A549 (cell line): ENCODE results near the gene RIMBP2. TPM values are rescaled to one million over a fixed set of nuclear protein-coding genes. Genes with fewer than 3 reads are reported as not detected.

Source experiments
- ATAC-seq, 2 experiments: fragments of 200-7000 bp in 1 of 2; fragments of >200 bp in 1 of 2; cut with Nextera tagmentation in 1 of 2; cut with Tn5 transposase in 1 of 2; 3 replicates each; pipeline versions ENCODE4 v1.8.0 to v1.9.1; 2018 to 2020; ENCODE audit warnings: mild to moderate bottlenecking in 1 of 2, moderate library complexity in 1 of 2
- CTCF ChIA-PET: fragments of 300-600 bp; sonication (Branson Sonifier 250); formaldehyde crosslinking; extraction: SDS; loops from one replicate; lab custom pipeline; 2021; ENCODE audit warnings: antibody characterized with exemption, inconsistent platforms; lab: Yijun Ruan, JAX
- POLR2A ChIA-PET: fragments of 350-600 bp; formaldehyde crosslinking; extraction: SDS; loops from one replicate; lab custom pipeline; 2021; ENCODE audit warnings: antibody characterized with exemption, inconsistent platforms; lab: Yijun Ruan, JAX
- DNase-seq, 2 experiments: peaks; one replicate each; pipeline versions ENCODE4 v3.0.0 to v3.0.0-alpha.2; 2011 to 2016; ENCODE audit warnings: low read depth in 1 of 2, low spot score in 1 of 2
- FAIRE-seq: peaks from 2 replicates; lab custom pipeline; 2011; peaks lifted over from hg19 to GRCh38; lab: Jason Lieb, UNC
- H3K27ac ChIP-seq, 2 experiments: fragments of >200 bp; sonication (Bioruptor Twin); formaldehyde crosslinking; 3 replicates each; pipeline ENCODE4 v1.5.1; 2016 to 2017
- H3K4me1 ChIP-seq: fragments of >200 bp; sonication (Bioruptor Twin); formaldehyde crosslinking; 3 replicates; pipeline ENCODE4 v1.6.1; 2016
- H3K4me2 ChIP-seq: fragments of >200 bp; sonication (Bioruptor Twin); formaldehyde crosslinking; 3 replicates; pipeline ENCODE4 v1.6.1; 2016
- H3K4me3 ChIP-seq: fragments of >200 bp; sonication (Bioruptor Twin); formaldehyde crosslinking; 3 replicates; pipeline ENCODE4 v1.5.1; 2016
- H3K9me3 ChIP-seq: fragments of >200 bp; sonication (Bioruptor Twin); formaldehyde crosslinking; 3 replicates; pipeline ENCODE4 v1.6.1; 2016
- BHLHE40 ChIP-seq: IDR thresholded peaks from 2 replicates; pipeline ENCODE4 v1.6.1; 2012; ENCODE audit warnings: low read depth, low read length, inconsistent platforms
- CBX2 ChIP-seq: fragments of 200-600 bp; sonication (generic); IDR thresholded peaks from 2 replicates; pipeline ENCODE4 v1.6.1; 2016; ENCODE audit warnings: low read depth, mild to moderate bottlenecking, borderline replicate concordance
- CBX8 ChIP-seq: fragments of 200-600 bp; sonication (generic); IDR thresholded peaks from 2 replicates; pipeline ENCODE4 v1.6.1; 2016
- CEBPB ChIP-seq, 2 experiments: fragments of >200 bp in 1 of 2; sonication (Bioruptor Twin) in 1 of 2; formaldehyde crosslinking in 1 of 2; IDR thresholded peaks; 2 replicates each; pipeline ENCODE4 v1.6.1; 2012 to 2016
- CHD4 ChIP-seq: fragments of 200-600 bp; sonication (generic); IDR thresholded peaks from 2 replicates; pipeline ENCODE4 v1.6.1; 2016; ENCODE audit warnings: antibody characterized with exemption, mild to moderate bottlenecking, borderline replicate concordance
- EHMT2 ChIP-seq: fragments of 200-600 bp; sonication (generic); IDR thresholded peaks from 2 replicates; pipeline ENCODE4 v1.6.1; 2016; ENCODE audit warnings: antibody characterized with exemption, low read depth, mild to moderate bottlenecking, moderate library complexity
- ESRRA ChIP-seq: fragments of 150-350 bp; IDR thresholded peaks from 2 replicates; pipeline ENCODE4 v1.6.1; 2014; ENCODE audit warnings: mild to moderate bottlenecking, low read length, borderline replicate concordance
- FOSB ChIP-seq: fragments of 250-450 bp; sonication (Bioruptor Pico); IDR thresholded peaks from 2 replicates; pipeline ENCODE4 v1.5.0; 2020; ENCODE audit warnings: mild to moderate bottlenecking, moderate library complexity
- FOXS1 ChIP-seq: fragments of 250-450 bp; sonication (Bioruptor Pico); IDR thresholded peaks from 2 replicates; pipeline ENCODE4 v1.5.0; 2020; ENCODE audit warnings: mild to moderate bottlenecking, moderate library complexity
- HDAC2 ChIP-seq: fragments of 200-600 bp; sonication (generic); IDR thresholded peaks from 2 replicates; pipeline ENCODE4 v1.6.1; 2016
- HEYL ChIP-seq: fragments of 250-450 bp; sonication (Bioruptor Pico); IDR thresholded peaks from 2 replicates; pipeline ENCODE4 v1.8.0; 2021; ENCODE audit warnings: mild to moderate bottlenecking, moderate library complexity
- HOXA7 ChIP-seq: fragments of 250-450 bp; sonication (Bioruptor Pico); IDR thresholded peaks from 2 replicates; pipeline ENCODE4 v1.5.0; 2020; ENCODE audit warnings: mild to moderate bottlenecking, moderate library complexity
- HOXB13 ChIP-seq: fragments of 250-450 bp; sonication (Bioruptor Pico); IDR thresholded peaks from 2 replicates; pipeline ENCODE4 v1.5.0; 2020; ENCODE audit warnings: low read depth, mild to moderate bottlenecking, moderate library complexity
- KDM5A ChIP-seq: fragments of 200-600 bp; sonication (generic); IDR thresholded peaks from 2 replicates; pipeline ENCODE4 v1.6.1; 2016; ENCODE audit warnings: antibody characterized with exemption, mild to moderate bottlenecking
- MYC ChIP-seq: IDR thresholded peaks from 2 replicates; pipeline ENCODE4 v1.6.1; 2012; ENCODE audit warnings: mild to moderate bottlenecking, inconsistent platforms, low read length, improper control_type of control experiment, borderline replicate concordance
- NFE2L2 ChIP-seq: fragments of 150-350 bp; conservative IDR thresholded peaks from 2 replicates; pipeline ENCODE4 v1.6.1; 2014; ENCODE audit warnings: low read length
- NPAS2 ChIP-seq: fragments of 250-450 bp; sonication (Bioruptor Pico); IDR thresholded peaks from 2 replicates; pipeline ENCODE4 v1.8.0; 2022; ENCODE audit warnings: mild to moderate bottlenecking, moderate library complexity, borderline replicate concordance
- NR3C1 ChIP-seq: fragments of >200 bp; sonication (Bioruptor Twin); formaldehyde crosslinking; IDR thresholded peaks from 3 replicates; pipeline ENCODE4 v1.6.1; 2017
- POLR2A ChIP-seq: IDR thresholded peaks from 2 replicates; pipeline ENCODE4 v1.6.1; 2012; ENCODE audit warnings: mild to moderate bottlenecking, low read length
- RAD21 ChIP-seq, 2 experiments: fragments of >200 bp in 1 of 2; sonication (Bioruptor Twin) in 1 of 2; formaldehyde crosslinking in 1 of 2; IDR thresholded peaks in 1 of 2; conservative IDR thresholded peaks in 1 of 2; 2 replicates in 1 of 2; 3 replicates in 1 of 2; pipeline ENCODE4 v1.6.1; 2012 to 2018; ENCODE audit warnings: inconsistent platforms in 1 of 2
- TFCP2L1 ChIP-seq: fragments of 250-450 bp; sonication (Bioruptor Pico); IDR thresholded peaks from 2 replicates; pipeline ENCODE4 v1.5.0; 2021; ENCODE audit warnings: mild to moderate bottlenecking
- ZC3H11A ChIP-seq: fragments of 450-650 bp; IDR thresholded peaks from 2 replicates; pipeline ENCODE4 v1.6.1; 2014; ENCODE audit warnings: antibody characterized with exemption, mild to moderate bottlenecking
- ZFP36 ChIP-seq: fragments of 450-650 bp; IDR thresholded peaks from 2 replicates; pipeline ENCODE4 v1.6.1; 2014; ENCODE audit warnings: borderline replicate concordance; ENCODE audit not compliant: partially characterized antibody
- ZSCAN20 ChIP-seq: fragments of 250-450 bp; sonication (Bioruptor Pico); IDR thresholded peaks from 2 replicates; pipeline ENCODE4 v1.8.0; 2022; ENCODE audit warnings: mild to moderate bottlenecking, moderate library complexity
- WGBS: methylation state at CpG from one replicate; pipeline ENCODE4 v1.1.6; 2017; ENCODE audit errors: missing lambda C conversion rate; 5-methylcytosine and 5-hydroxymethylcytosine counted together
- polyA plus RNA-seq, 4 experiments: library from polyadenylated mRNA; depleted of rRNA in 3 of 4; stranded (reverse); fragments of >200 nt; fragmentation: RNase III in 1 of 4; extraction: RNeasy Plus Mini Kit Qiagen cat#74134 plus additional on column Dnase treatment in 1 of 4; gene quantifications; 2 replicates in 3 of 4; 3 replicates in 1 of 4; pipeline ENCODE4 v1.2.3, GENCODE V29; 2011 to 2017
- TF ChIP-seq, protein P1 (sequence below): fragments of >200 bp; sonication (Bioruptor Twin); formaldehyde crosslinking; IDR thresholded peaks from 3 replicates; pipeline ENCODE4 v1.5.1; 2016
- TF ChIP-seq, protein P2 (sequence below): fragments of 150-350 bp; IDR thresholded peaks from 2 replicates; pipeline ENCODE4 v1.6.1; 2014; ENCODE audit warnings: low read depth, mild to moderate bottlenecking, low read length
- TF ChIP-seq, protein P3 (sequence below): fragments of >200 bp; sonication (Bioruptor Twin); formaldehyde crosslinking; IDR thresholded peaks from 2 replicates; pipeline ENCODE4 v1.6.1; 2016
- TF ChIP-seq, protein P4 (sequence below): fragments of >200 bp; sonication (Bioruptor Twin); formaldehyde crosslinking; IDR thresholded peaks from 3 replicates; pipeline ENCODE4 v1.6.1; 2016
- TF ChIP-seq, protein P5 (sequence below): IDR thresholded peaks from 2 replicates; pipeline ENCODE4 v1.6.1; 2012
- TF ChIP-seq, protein P6 (sequence below): fragments of 450-650 bp; IDR thresholded peaks from 2 replicates; pipeline ENCODE4 v1.6.1; 2014; ENCODE audit warnings: antibody characterized with exemption
- TF ChIP-seq, protein P7 (sequence below): IDR thresholded peaks from 2 replicates; pipeline ENCODE4 v1.6.1; 2012

Gene RIMBP2
- polyA plus RNA-seq, 2 of the 4 experiments (the other 2 are of a cell fraction) = not detected

DNA sequence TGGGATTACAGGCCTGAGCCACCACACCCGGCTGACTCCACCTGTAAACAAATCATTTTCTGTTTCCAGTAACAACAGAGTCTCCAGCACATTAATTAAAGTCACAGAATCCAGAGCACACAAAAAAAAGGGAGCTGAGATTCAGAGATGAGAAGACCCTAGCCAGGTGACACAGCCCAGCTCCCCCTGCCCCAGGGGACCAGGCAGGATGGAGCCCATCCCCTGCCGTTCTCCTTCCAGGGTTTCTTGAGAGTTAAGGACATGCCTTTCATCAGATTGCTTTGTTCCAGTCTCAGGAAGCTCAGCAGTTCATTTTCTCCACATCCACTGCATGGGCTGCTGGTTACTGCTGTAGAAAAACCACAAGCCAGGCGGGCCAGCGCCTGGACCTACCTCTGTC lies 81.2 kb downstream of the RIMBP2 start:
- POLR2A ChIA-PET = no interaction called here
- TF ChIP-seq HOXB13 (CRISPR knock-in tag) (no peak), HEYL (CRISPR knock-in tag) (no peak), MYC (no peak), EHMT2 (no peak), TFCP2L1 (CRISPR knock-in tag) (no peak), NR3C1 (no peak), ZSCAN20 (no peak), ZFP36 (no peak), KDM5A (no peak), RAD21 (conservative IDR thresholded peaks at IDR 0.05 in 1 of 2, IDR thresholded peaks at IDR 0.05 in 1 of 2) (no peak), ESRRA (no peak), FOXS1 (no peak), CBX2 (no peak), FOSB (CRISPR knock-in tag) (no peak)
- TF ChIP-seq, protein P1, sequence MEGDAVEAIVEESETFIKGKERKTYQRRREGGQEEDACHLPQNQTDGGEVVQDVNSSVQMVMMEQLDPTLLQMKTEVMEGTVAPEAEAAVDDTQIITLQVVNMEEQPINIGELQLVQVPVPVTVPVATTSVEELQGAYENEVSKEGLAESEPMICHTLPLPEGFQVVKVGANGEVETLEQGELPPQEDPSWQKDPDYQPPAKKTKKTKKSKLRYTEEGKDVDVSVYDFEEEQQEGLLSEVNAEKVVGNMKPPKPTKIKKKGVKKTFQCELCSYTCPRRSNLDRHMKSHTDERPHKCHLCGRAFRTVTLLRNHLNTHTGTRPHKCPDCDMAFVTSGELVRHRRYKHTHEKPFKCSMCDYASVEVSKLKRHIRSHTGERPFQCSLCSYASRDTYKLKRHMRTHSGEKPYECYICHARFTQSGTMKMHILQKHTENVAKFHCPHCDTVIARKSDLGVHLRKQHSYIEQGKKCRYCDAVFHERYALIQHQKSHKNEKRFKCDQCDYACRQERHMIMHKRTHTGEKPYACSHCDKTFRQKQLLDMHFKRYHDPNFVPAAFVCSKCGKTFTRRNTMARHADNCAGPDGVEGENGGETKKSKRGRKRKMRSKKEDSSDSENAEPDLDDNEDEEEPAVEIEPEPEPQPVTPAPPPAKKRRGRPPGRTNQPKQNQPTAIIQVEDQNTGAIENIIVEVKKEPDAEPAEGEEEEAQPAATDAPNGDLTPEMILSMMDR = no peak
- TF ChIP-seq, protein P2, sequence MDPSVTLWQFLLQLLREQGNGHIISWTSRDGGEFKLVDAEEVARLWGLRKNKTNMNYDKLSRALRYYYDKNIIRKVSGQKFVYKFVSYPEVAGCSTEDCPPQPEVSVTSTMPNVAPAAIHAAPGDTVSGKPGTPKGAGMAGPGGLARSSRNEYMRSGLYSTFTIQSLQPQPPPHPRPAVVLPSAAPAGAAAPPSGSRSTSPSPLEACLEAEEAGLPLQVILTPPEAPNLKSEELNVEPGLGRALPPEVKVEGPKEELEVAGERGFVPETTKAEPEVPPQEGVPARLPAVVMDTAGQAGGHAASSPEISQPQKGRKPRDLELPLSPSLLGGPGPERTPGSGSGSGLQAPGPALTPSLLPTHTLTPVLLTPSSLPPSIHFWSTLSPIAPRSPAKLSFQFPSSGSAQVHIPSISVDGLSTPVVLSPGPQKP = no peak
- TF ChIP-seq, protein P3, sequence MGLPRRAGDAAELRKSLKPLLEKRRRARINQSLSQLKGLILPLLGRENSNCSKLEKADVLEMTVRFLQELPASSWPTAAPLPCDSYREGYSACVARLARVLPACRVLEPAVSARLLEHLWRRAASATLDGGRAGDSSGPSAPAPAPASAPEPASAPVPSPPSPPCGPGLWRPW = no peak
- TF ChIP-seq, protein P4, sequence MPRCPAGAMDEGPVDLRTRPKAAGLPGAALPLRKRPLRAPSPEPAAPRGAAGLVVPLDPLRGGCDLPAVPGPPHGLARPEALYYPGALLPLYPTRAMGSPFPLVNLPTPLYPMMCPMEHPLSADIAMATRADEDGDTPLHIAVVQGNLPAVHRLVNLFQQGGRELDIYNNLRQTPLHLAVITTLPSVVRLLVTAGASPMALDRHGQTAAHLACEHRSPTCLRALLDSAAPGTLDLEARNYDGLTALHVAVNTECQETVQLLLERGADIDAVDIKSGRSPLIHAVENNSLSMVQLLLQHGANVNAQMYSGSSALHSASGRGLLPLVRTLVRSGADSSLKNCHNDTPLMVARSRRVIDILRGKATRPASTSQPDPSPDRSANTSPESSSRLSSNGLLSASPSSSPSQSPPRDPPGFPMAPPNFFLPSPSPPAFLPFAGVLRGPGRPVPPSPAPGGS = no peak
- TF ChIP-seq, protein P5, sequence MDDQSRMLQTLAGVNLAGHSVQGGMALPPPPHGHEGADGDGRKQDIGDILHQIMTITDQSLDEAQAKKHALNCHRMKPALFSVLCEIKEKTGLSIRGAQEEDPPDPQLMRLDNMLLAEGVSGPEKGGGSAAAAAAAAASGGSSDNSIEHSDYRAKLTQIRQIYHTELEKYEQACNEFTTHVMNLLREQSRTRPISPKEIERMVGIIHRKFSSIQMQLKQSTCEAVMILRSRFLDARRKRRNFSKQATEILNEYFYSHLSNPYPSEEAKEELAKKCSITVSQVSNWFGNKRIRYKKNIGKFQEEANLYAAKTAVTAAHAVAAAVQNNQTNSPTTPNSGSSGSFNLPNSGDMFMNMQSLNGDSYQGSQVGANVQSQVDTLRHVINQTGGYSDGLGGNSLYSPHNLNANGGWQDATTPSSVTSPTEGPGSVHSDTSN = no peak
- WGBS = 1% methylated on average over 4 of the region's 4 CpGs
- no peak for FAIRE-seq
- H3K27ac ChIP-seq = no peak overlapping the region
- no peak for DNase-seq
- no peak overlapping the region for H3K4me3 ChIP-seq
- no peak for ATAC-seq
- H3K9me3 ChIP-seq = no peaks in the 10 kb centered on the region
- no peaks in the 10 kb centered on the region for H3K4me1 ChIP-seq
- H3K4me2 ChIP-seq = no peak overlapping the region
- CTCF ChIA-PET = no interaction called here

DNA sequence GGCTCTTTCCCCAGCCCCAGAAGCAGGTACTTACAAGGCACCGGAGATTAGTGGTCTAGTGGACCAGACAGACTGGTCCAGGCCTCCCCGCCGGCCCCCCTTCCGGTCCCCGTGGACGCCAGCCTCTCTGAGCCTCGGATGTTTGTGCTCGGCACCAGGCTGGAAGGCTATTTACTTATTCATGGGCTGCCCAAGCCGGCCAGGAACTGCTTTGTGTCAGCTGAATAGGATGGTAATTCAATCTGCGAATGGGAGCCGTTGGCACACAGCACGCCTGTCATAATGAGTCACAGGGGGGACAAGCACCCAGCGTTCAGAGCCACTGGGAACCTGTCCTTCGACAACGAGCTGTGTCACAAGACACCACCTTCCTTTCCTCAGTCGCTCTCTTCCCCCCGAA lies 82.3 kb downstream of the RIMBP2 start:
- Histone ChIP-seq H3K9me3 (no peaks in the 10 kb centered on the region), H3K4me1 (no peaks in the 10 kb centered on the region), H3K4me3 (no peak overlapping the region), H3K27ac (no peak overlapping the region), H3K4me2 (no peak overlapping the region)
- TF ChIP-seq CBX8 (no peak), CEBPB (IDR thresholded peaks at IDR 0.05) (no peak), RAD21 (conservative IDR thresholded peaks at IDR 0.05 in 1 of 2, IDR thresholded peaks at IDR 0.05 in 1 of 2) (no peak), HEYL (CRISPR knock-in tag) (no peak), POLR2A (no peak), HOXA7 (CRISPR knock-in tag) (no peak), HDAC2 (no peak), NFE2L2 (no peak), FOSB (CRISPR knock-in tag) (no peak), CBX2 (no peak), BHLHE40 (no peak), NPAS2 (CRISPR knock-in tag) (no peak), ZC3H11A (no peak), FOXS1 (no peak), CHD4 (no peak), ZFP36 (no peak)
- TF ChIP-seq, protein P6, sequence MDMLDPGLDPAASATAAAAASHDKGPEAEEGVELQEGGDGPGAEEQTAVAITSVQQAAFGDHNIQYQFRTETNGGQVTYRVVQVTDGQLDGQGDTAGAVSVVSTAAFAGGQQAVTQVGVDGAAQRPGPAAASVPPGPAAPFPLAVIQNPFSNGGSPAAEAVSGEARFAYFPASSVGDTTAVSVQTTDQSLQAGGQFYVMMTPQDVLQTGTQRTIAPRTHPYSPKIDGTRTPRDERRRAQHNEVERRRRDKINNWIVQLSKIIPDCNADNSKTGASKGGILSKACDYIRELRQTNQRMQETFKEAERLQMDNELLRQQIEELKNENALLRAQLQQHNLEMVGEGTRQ = no peak
- TF ChIP-seq, protein P7, sequence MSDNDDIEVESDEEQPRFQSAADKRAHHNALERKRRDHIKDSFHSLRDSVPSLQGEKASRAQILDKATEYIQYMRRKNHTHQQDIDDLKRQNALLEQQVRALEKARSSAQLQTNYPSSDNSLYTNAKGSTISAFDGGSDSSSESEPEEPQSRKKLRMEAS = no peak
- TF ChIP-seq, protein P5 = no peak
- ChIA-PET CTCF (no interaction called here), POLR2A (no interaction called here)
- WGBS = 4% methylated on average over 17 of the region's 17 CpGs
- ATAC-seq = peak; percentile 52 to 53; a peak in 4 of 6 replicates
- no peak for DNase-seq
- FAIRE-seq = no peak
